Mesenchymal stem cell (in vitro differentiated cells and primary cell): ENCODE data around the gene SEC16A.
A peak's percentile ranks its signal among the peaks of the same experiment; 100 is the strongest.

Experiments used
- DNase-seq: peaks from one replicate; pipeline ENCODE4 v3.0.0-alpha.2; 2013
- H2AFZ ChIP-seq: one replicate; pipeline ENCODE4 v1.6.1; 2013; ENCODE audit warnings: low read depth, mild to moderate bottlenecking, control low read depth, inconsistent platforms, low read length, moderate library complexity
- H2AK5ac ChIP-seq: 2 replicates; pipeline ENCODE4 v1.6.1; 2013; ENCODE audit warnings: low read length, moderate library complexity, mild to moderate bottlenecking, inconsistent platforms; ENCODE audit not compliant: severe bottlenecking
- H2BK120ac ChIP-seq: one replicate; pipeline ENCODE4 v1.6.1; 2013; ENCODE audit warnings: low read depth, mild to moderate bottlenecking, inconsistent platforms, low read length, moderate library complexity
- H2BK12ac ChIP-seq, 2 experiments: one replicate each; pipeline ENCODE4 v1.6.1; 2013; ENCODE audit warnings: inconsistent platforms in 2 of 2, low read length in 2 of 2, mild to moderate bottlenecking in 2 of 2, moderate library complexity in 2 of 2, control low read depth in 1 of 2
- H2BK15ac ChIP-seq: one replicate; pipeline ENCODE4 v1.6.1; 2013; ENCODE audit warnings: mild to moderate bottlenecking, low read depth, inconsistent platforms; ENCODE audit not compliant: poor library complexity, severe bottlenecking
- H2BK5ac ChIP-seq: 2 replicates; pipeline ENCODE4 v1.6.1; 2013; ENCODE audit warnings: low read depth, mild to moderate bottlenecking, low read length, control low read depth, inconsistent platforms; ENCODE audit not compliant: poor library complexity, severe bottlenecking
- H3K14ac ChIP-seq, 2 experiments: one replicate each; pipeline ENCODE4 v1.6.1; 2013; ENCODE audit warnings: inconsistent platforms in 2 of 2, low read length in 2 of 2, control low read depth in 1 of 2, mild to moderate bottlenecking in 1 of 2, moderate library complexity in 1 of 2
- H3K18ac ChIP-seq, 2 experiments: one replicate each; pipeline ENCODE4 v1.6.1; 2013; ENCODE audit warnings: inconsistent platforms in 2 of 2, low read length in 2 of 2, control low read depth in 1 of 2, low read depth in 1 of 2, mild to moderate bottlenecking in 1 of 2
- H3K23ac ChIP-seq, 2 experiments: one replicate each; pipeline ENCODE4 v1.6.1; 2013; ENCODE audit warnings: inconsistent platforms in 2 of 2, low read length in 2 of 2, mild to moderate bottlenecking in 2 of 2, moderate library complexity in 2 of 2, control low read depth in 1 of 2
- H3K27ac ChIP-seq: 2 replicates; pipeline ENCODE4 v1.5.1; 2013; ENCODE audit warnings: mild to moderate bottlenecking, moderate library complexity, low read length, control low read depth, inconsistent platforms; ENCODE audit not compliant: poor library complexity, severe bottlenecking
- H3K27me3 ChIP-seq, 2 experiments: 2 replicates each; pipeline versions ENCODE4 v1.6.1 to v1.7.0; 2013; ENCODE audit warnings: low read length in 2 of 2, mild to moderate bottlenecking in 2 of 2, moderate library complexity in 2 of 2, control low read depth in 1 of 2, inconsistent platforms in 1 of 2; ENCODE audit not compliant: control insufficient read depth in 1 of 2, insufficient read depth in 1 of 2
- H3K36me3 ChIP-seq, 2 experiments: 2 replicates each; pipeline versions ENCODE4 v1.6.1 to v1.7.0; 2013; ENCODE audit warnings: low read length in 2 of 2, control low read depth in 1 of 2, inconsistent platforms in 1 of 2, low read depth in 1 of 2, mild to moderate bottlenecking in 1 of 2; ENCODE audit not compliant: insufficient read depth in 2 of 2, control insufficient read depth in 1 of 2
- H3K4ac ChIP-seq, 2 experiments: one replicate each; pipeline ENCODE4 v1.6.1; 2013; ENCODE audit warnings: inconsistent platforms in 2 of 2, low read length in 2 of 2, mild to moderate bottlenecking in 2 of 2, moderate library complexity in 2 of 2, control low read depth in 1 of 2, low read depth in 1 of 2
- H3K4me1 ChIP-seq: 2 replicates; pipeline ENCODE4 v1.6.1; 2013; ENCODE audit warnings: low read depth, low read length, control low read depth; ENCODE audit not compliant: control insufficient read depth, insufficient read depth
- H3K4me2 ChIP-seq: 2 replicates; pipeline ENCODE4 v1.6.1; 2013; ENCODE audit warnings: low read length, mild to moderate bottlenecking, inconsistent platforms; ENCODE audit not compliant: poor library complexity, severe bottlenecking
- H3K4me3 ChIP-seq, 2 experiments: 2 replicates each; pipeline versions ENCODE4 v1.5.1 to v1.7.0; 2013; ENCODE audit warnings: low read length in 2 of 2, mild to moderate bottlenecking in 2 of 2, control low read depth in 1 of 2, low read depth in 1 of 2; ENCODE audit not compliant: insufficient read depth in 1 of 2
- H3K79me1 ChIP-seq: replicated peaks from 2 replicates; pipeline ENCODE4 v1.6.1; 2013; ENCODE audit warnings: mild to moderate bottlenecking, control low read depth, low read length, inconsistent platforms; ENCODE audit not compliant: poor library complexity, severe bottlenecking
- H3K9ac ChIP-seq: 2 replicates; pipeline ENCODE4 v1.7.0; 2013; ENCODE audit warnings: mild to moderate bottlenecking, low read length, moderate library complexity
- H3K9me3 ChIP-seq: 2 replicates; pipeline ENCODE4 v1.7.0; 2013; ENCODE audit warnings: mild to moderate bottlenecking, low read length; ENCODE audit not compliant: control insufficient read depth
- H4K8ac ChIP-seq: one replicate; pipeline ENCODE4 v1.6.1; 2013; ENCODE audit warnings: inconsistent platforms, mild to moderate bottlenecking, low read length, moderate library complexity
- H4K91ac ChIP-seq: one replicate; pipeline ENCODE4 v1.6.1; 2013; ENCODE audit warnings: mild to moderate bottlenecking, low read length, inconsistent platforms
- WGBS: methylation state at CpG from one replicate; pipeline ENCODE4 v1.1.7; 2013; ENCODE audit warnings: mixed read lengths; 5-methylcytosine and 5-hydroxymethylcytosine counted together

The SEC16A gene

DNA sequence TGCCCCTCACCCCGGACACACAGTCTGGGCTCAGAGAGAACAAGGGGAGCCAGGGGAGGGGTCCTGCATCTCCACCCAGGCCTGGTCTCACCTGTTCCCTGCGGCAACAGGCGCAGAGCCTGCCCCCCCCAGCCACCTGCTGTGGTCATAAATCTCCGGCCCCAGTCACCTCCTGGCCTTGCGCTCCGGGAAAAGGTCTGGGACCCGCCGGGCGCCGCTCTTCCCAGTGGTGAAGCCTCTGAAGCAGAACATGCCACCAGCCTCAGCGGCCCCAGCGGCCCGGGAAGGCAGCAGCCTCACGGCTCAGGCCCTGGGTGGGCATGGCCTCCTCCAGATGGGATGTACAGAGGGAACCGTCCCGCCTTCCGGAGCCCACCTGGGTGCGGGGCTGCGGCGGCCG is 42.4 kb upstream of the SEC16A start:
- Histone ChIP-seq H3K27ac (no peak overlapping the region), H3K9ac (no peak overlapping the region), H3K27me3 (no peaks in the 10 kb centered on the region), H3K36me3 (peaks cover 0 to 58% of the 10 kb centered on the region in 2 experiments), H2AFZ (no peak overlapping the region), H3K4me3 (peak overlapping the region in 1 of 2 experiments; percentile 20), H4K91ac (no peak overlapping the region), H3K4me1 (peaks cover 76% of the 10 kb centered on the region), H3K14ac (no peak overlapping the region), H3K4ac (no peak overlapping the region), H3K18ac (no peak overlapping the region), H3K23ac (no peak overlapping the region), H2BK120ac (no peak overlapping the region), H3K79me1 (peaks cover 56% of the 10 kb centered on the region), H4K8ac (no peak overlapping the region), H2BK5ac (no peak overlapping the region), H2AK5ac (no peak overlapping the region), H3K9me3 (no peaks in the 10 kb centered on the region), H3K4me2 (no peak overlapping the region), H2BK12ac (no peak overlapping the region), H2BK15ac (no peak overlapping the region)
- WGBS, result 96% methylated on average over 15 of the region's 21 CpGs
- DNase-seq, result no peak

DNA sequence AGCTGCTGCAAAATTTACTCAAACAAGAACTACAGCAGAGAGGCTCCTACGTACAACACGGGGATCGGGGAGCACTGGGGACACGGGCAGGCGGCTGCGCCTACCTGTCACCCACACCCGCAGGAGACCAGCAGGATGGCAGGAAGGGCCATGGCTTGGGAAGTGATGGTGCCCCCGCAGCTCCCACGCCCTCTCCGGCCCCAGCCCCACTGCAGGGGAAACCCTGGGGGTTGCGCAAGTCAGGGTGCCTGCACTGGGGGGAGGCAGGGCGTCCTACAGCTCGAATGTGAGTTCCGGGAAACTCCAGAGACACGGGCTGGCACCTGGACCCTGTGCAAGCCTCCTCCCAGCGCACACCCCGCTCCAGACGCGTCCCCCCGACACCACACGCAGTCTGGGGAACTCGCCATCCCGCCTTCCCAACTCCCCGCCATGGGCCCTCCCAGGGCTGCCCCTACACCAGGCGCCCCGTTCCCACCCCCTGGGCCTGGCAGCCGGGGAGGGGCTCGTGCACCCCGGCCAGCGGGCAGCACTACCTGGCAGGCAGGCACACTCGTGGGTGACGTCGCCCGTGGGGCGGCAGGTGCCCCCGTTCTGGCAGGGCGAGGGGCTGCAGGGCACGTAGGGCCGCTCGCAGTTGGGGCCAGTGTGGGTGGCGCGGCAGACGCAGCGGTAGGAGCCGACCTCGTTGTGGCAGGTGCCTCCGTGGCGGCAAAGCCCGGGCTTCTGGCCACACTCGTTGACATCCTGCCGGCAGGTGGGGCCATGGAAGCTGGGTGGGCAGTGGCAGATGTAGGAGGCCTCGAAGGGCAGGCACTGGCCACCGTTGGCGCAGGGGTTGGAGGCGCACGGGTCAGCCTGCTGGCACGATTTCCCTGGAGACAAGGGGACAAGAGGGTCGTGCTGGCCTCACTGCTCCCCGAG is 39.7 kb upstream of the SEC16A start:
- WGBS, result 97% methylated on average over 59 of the region's 59 CpGs
- Histone ChIP-seq H4K8ac (no peak overlapping the region), H3K4ac (no peak overlapping the region), H4K91ac (no peak overlapping the region), H3K14ac (no peak overlapping the region), H3K4me1 (peaks cover 76% of the 10 kb centered on the region), H3K36me3 (peaks cover 9 to 62% of the 10 kb centered on the region in 2 experiments), H3K27ac (no peak overlapping the region), H2BK5ac (no peak overlapping the region), H3K18ac (peak overlapping the region in 1 of 2 experiments; percentile 22), H3K23ac (no peak overlapping the region), H3K4me2 (no peak overlapping the region), H3K79me1 (peaks cover 46% of the 10 kb centered on the region), H2AK5ac (no peak overlapping the region), H3K4me3 (no peak overlapping the region), H3K9me3 (no peaks in the 10 kb centered on the region), H2BK12ac (peak overlapping the region in 1 of 2 experiments; percentile 61), H3K27me3 (no peaks in the 10 kb centered on the region), H2BK120ac (no peak overlapping the region), H3K9ac (no peak overlapping the region), H2AFZ (no peak overlapping the region), H2BK15ac (no peak overlapping the region)
- no peak for DNase-seq

- peaks cover 65% of the 10 kb centered on the region for H3K4me1 ChIP-seq
- H4K91ac ChIP-seq, result no peak overlapping the region
- H3K79me1 ChIP-seq, result peaks cover 41% of the 10 kb centered on the region
- no peaks in the 10 kb centered on the region for H3K9me3 ChIP-seq
- no peak overlapping the region for H4K8ac ChIP-seq
- peaks cover 10 to 67% of the 10 kb centered on the region in 2 experiments for H3K36me3 ChIP-seq
- no peak overlapping the region for H2BK120ac ChIP-seq
- no peak overlapping the region for H2AFZ ChIP-seq
- H3K27me3 ChIP-seq, result no peaks in the 10 kb centered on the region
- 87% methylated on average over 10 of the region's 10 CpGs for WGBS
- no peak for DNase-seq
- H3K4me3 ChIP-seq, result no peak overlapping the region
- H2BK5ac ChIP-seq, result no peak overlapping the region
- H3K23ac ChIP-seq, result no peak overlapping the region
- no peak overlapping the region for H3K14ac ChIP-seq
- peak overlapping the region; percentile 81 for H2AK5ac ChIP-seq
- no peak overlapping the region for H3K18ac ChIP-seq
- H2BK12ac ChIP-seq, result no peak overlapping the region
- H3K27ac ChIP-seq, result no peak overlapping the region
- H2BK15ac ChIP-seq, result no peak overlapping the region
- no peak overlapping the region for H3K9ac ChIP-seq
- no peak overlapping the region for H3K4me2 ChIP-seq
- H3K4ac ChIP-seq, result no peak overlapping the region
Observed at GRCh38 chr9:136521537-136521936, 38.7 kb upstream of the SEC16A start.

DNA sequence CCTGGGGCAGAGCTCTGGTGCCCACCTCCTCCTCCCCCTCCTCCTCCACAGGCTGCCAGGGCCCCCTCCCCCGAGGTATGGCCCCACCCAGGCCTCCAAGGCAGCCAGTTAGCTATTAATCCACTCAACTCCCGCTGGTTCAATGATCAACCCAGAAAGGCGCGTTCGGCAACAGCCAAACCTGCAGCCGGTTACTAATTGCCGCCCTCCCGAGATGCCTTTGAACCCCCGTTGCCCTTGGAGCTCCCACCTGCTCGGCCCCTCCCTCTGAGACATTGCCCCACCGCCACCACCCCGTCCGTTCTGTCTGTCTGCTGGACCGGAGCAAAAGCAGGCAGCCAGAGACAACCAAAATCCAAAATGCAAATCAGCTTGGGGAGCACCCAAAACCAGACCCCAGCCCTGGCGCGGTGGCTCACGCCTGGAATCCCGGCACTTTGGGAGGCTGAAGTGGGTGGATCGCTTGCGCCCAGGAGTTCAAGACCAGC is 37.3 kb upstream of the SEC16A start:
- Histone ChIP-seq H2BK5ac (no peak overlapping the region), H3K18ac (no peak overlapping the region), H3K4ac (no peak overlapping the region), H3K4me3 (peak overlapping the region in 1 of 2 experiments; percentile 10), H2AK5ac (no peak overlapping the region), H3K23ac (no peak overlapping the region), H3K9ac (no peak overlapping the region), H3K79me1 (peaks cover 40% of the 10 kb centered on the region), H2BK12ac (no peak overlapping the region), H3K14ac (no peak overlapping the region), H2BK120ac (no peak overlapping the region), H3K4me1 (peaks cover 52% of the 10 kb centered on the region), H3K27ac (no peak overlapping the region), H3K27me3 (no peaks in the 10 kb centered on the region), H3K36me3 (peaks cover 11 to 79% of the 10 kb centered on the region in 2 experiments), H3K4me2 (peak overlapping the region; percentile 20), H3K9me3 (no peaks in the 10 kb centered on the region), H2BK15ac (no peak overlapping the region), H2AFZ (no peak overlapping the region), H4K91ac (no peak overlapping the region), H4K8ac (no peak overlapping the region)
- no peak for DNase-seq
- WGBS, result 96% methylated on average over 20 of the region's 20 CpGs
